ENCODE results near the gene SLC6A3. TPM values are rescaled to one million over a fixed set of nuclear protein-coding genes. Genes with fewer than 3 reads are reported as not detected.

The SLC6A3 gene
- total RNA-seq, 5 donors from 2014 or later (not counting 1 experiment from before 2014, with no cell fraction given): 0.22 TPM; not detected in 4

- Mint-ChIP-seq H3K4me1 (no peaks in the 10 kb centered on the region), H3K9me3 (no peaks in the 10 kb centered on the region), H3K27ac (no peak overlapping the region), H3K27me3 (no peaks in the 10 kb centered on the region), H3K4me3 (no peak overlapping the region), H3K36me3 (peaks cover 36% of the 10 kb centered on the region)
- Histone ChIP-seq H3K4me1 (ENCODE audit: control insufficient read depth in 1 of 2, extremely low read depth in 1 of 2, insufficient read depth in 2 of 2, low read length in 2 of 2) (no peaks in the 10 kb centered on the region), H3K36me3 (ENCODE audit: control insufficient read depth in 2 of 2, extremely low read depth in 1 of 2, insufficient read depth in 1 of 2, low read length in 1 of 2) (peaks cover 15 to 49% of the 10 kb centered on the region in 2 donors), H3K27ac (ENCODE audit: low read length) (no peak overlapping the region), H3K4me3 (ENCODE audit: control insufficient read depth in 1 of 2, extremely low read depth in 1 of 2, low read length in 1 of 2) (no peak overlapping the region), H3K9me3 (no peaks in the 10 kb centered on the region), H3K27me3 (replicated peaks in 1 of 2; ENCODE audit: control insufficient read depth in 2 of 2, extremely low read depth in 1 of 2, insufficient read depth in 2 of 2, low read length in 1 of 2) (no peaks in the 10 kb centered on the region)
- ChIA-PET POLR2A (no interaction called here), CTCF (no interaction called here)
- WGBS (ENCODE audit: insufficient coverage): 100% methylated on average over 12 of the region's 30 CpGs
- ATAC-seq (replicated peaks in 1 of 4): no peak
- DNase-seq: peak in 1 of 35 experiments; percentile 13
Measured at GRCh38 chr5:1465966-1466471, 20.8 kb upstream of the SLC6A3 start.

- peaks cover 43% of the 10 kb centered on the region for H3K36me3 Mint-ChIP-seq
- H3K9me3 ChIP-seq: no peaks in the 10 kb centered on the region
Measured at GRCh38 chr5:1465117-1465516, 19.9 kb upstream of the SLC6A3 start.

GRCh38 chr5:1464511-1464910, 19.3 kb upstream of the SLC6A3 start:
- peaks cover 46% of the 10 kb centered on the region for H3K36me3 Mint-ChIP-seq
- peaks cover 6 to 51% of the 10 kb centered on the region in 2 donors for H3K36me3 ChIP-seq (ENCODE audit: control insufficient read depth in 2 of 2, extremely low read depth in 1 of 2, insufficient read depth in 1 of 2, low read length in 1 of 2)
- H3K27me3 Mint-ChIP-seq: no peaks in the 10 kb centered on the region
- H3K9me3 Mint-ChIP-seq: no peaks in the 10 kb centered on the region
- no peak for DNase-seq
- WGBS (ENCODE audit: insufficient coverage): 93% methylated on average over 18 of the region's 18 CpGs
- no peak overlapping the region for H3K4me3 Mint-ChIP-seq
- H3K4me1 ChIP-seq (ENCODE audit: control insufficient read depth in 1 of 2, extremely low read depth in 1 of 2, insufficient read depth in 2 of 2, low read length in 2 of 2): no peaks in the 10 kb centered on the region
- no peak for ATAC-seq (replicated peaks in 1 of 4)
- POLR2A ChIA-PET: no interaction called here
- CTCF ChIA-PET: no interaction called here
- no peak overlapping the region for H3K27ac Mint-ChIP-seq
- H3K4me1 Mint-ChIP-seq: no peaks in the 10 kb centered on the region
- no peaks in the 10 kb centered on the region for H3K27me3 ChIP-seq (replicated peaks in 1 of 2; ENCODE audit: control insufficient read depth in 2 of 2, extremely low read depth in 1 of 2, insufficient read depth in 2 of 2, low read length in 1 of 2)
- no peak overlapping the region for H3K4me3 ChIP-seq (ENCODE audit: control insufficient read depth in 1 of 2, extremely low read depth in 1 of 2, low read length in 1 of 2)
- H3K9me3 ChIP-seq: no peaks in the 10 kb centered on the region
- no peak overlapping the region for H3K27ac ChIP-seq (ENCODE audit: low read length)

More at GRCh38 chr5:1465117-1465516, 19.9 kb upstream of the SLC6A3 start:
- ChIA-PET POLR2A (no interaction called here), CTCF (no interaction called here)
- Mint-ChIP-seq H3K4me1 (no peaks in the 10 kb centered on the region), H3K27me3 (no peaks in the 10 kb centered on the region), H3K9me3 (no peaks in the 10 kb centered on the region), H3K27ac (no peak overlapping the region), H3K4me3 (no peak overlapping the region)
- DNase-seq: no peak
- no peak for ATAC-seq (replicated peaks in 1 of 4)
- WGBS (ENCODE audit: insufficient coverage): 97% methylated on average over 22 of the region's 22 CpGs
- H3K27ac ChIP-seq (ENCODE audit: low read length): no peak overlapping the region
- H3K4me3 ChIP-seq (ENCODE audit: control insufficient read depth in 1 of 2, extremely low read depth in 1 of 2, low read length in 1 of 2): no peak overlapping the region
- H3K4me1 ChIP-seq (ENCODE audit: control insufficient read depth in 1 of 2, extremely low read depth in 1 of 2, insufficient read depth in 2 of 2, low read length in 2 of 2): no peaks in the 10 kb centered on the region
- H3K27me3 ChIP-seq (replicated peaks in 1 of 2; ENCODE audit: control insufficient read depth in 2 of 2, extremely low read depth in 1 of 2, insufficient read depth in 2 of 2, low read length in 1 of 2): no peaks in the 10 kb centered on the region
- H3K36me3 ChIP-seq (ENCODE audit: control insufficient read depth in 2 of 2, extremely low read depth in 1 of 2, insufficient read depth in 1 of 2, low read length in 1 of 2): peaks cover 11 to 50% of the 10 kb centered on the region in 2 donors

- Mint-ChIP-seq H3K36me3 (peaks cover 46% of the 10 kb centered on the region), H3K4me3 (no peak overlapping the region), H3K4me1 (no peaks in the 10 kb centered on the region), H3K9me3 (no peaks in the 10 kb centered on the region), H3K27ac (no peak overlapping the region), H3K27me3 (no peaks in the 10 kb centered on the region)
- no peak overlapping the region for H3K4me3 ChIP-seq (ENCODE audit: control insufficient read depth in 1 of 2, extremely low read depth in 1 of 2, low read length in 1 of 2)
- no peaks in the 10 kb centered on the region for H3K9me3 ChIP-seq
- ATAC-seq (replicated peaks in 1 of 4): no peak
- H3K27me3 ChIP-seq (replicated peaks in 1 of 2; ENCODE audit: control insufficient read depth in 2 of 2, extremely low read depth in 1 of 2, insufficient read depth in 2 of 2, low read length in 1 of 2): no peaks in the 10 kb centered on the region
- POLR2A ChIA-PET: no interaction called here
- H3K27ac ChIP-seq (ENCODE audit: low read length): no peak overlapping the region
- H3K4me1 ChIP-seq (ENCODE audit: control insufficient read depth in 1 of 2, extremely low read depth in 1 of 2, insufficient read depth in 2 of 2, low read length in 2 of 2): no peaks in the 10 kb centered on the region
- WGBS (ENCODE audit: insufficient coverage): 95% methylated on average over 11 of the region's 14 CpGs
- no peak for DNase-seq
- CTCF ChIA-PET: no interaction called here
- peaks cover 6 to 51% of the 10 kb centered on the region in 2 donors for H3K36me3 ChIP-seq (ENCODE audit: control insufficient read depth in 2 of 2, extremely low read depth in 1 of 2, insufficient read depth in 1 of 2, low read length in 1 of 2)
Measured at GRCh38 chr5:1464096-1464446, 18.8 kb upstream of the SLC6A3 start.

GRCh38 chr5:1463326-1464095, 18.3 kb upstream of the SLC6A3 start:
- Mint-ChIP-seq H3K4me3 (no peak overlapping the region), H3K36me3 (peaks cover 46% of the 10 kb centered on the region), H3K27ac (no peak overlapping the region), H3K27me3 (no peaks in the 10 kb centered on the region), H3K4me1 (no peaks in the 10 kb centered on the region), H3K9me3 (no peaks in the 10 kb centered on the region)
- H3K4me3 ChIP-seq (ENCODE audit: control insufficient read depth in 1 of 2, extremely low read depth in 1 of 2, low read length in 1 of 2): no peak overlapping the region
- no peaks in the 10 kb centered on the region for H3K9me3 ChIP-seq
- H3K27me3 ChIP-seq (replicated peaks in 1 of 2; ENCODE audit: control insufficient read depth in 2 of 2, extremely low read depth in 1 of 2, insufficient read depth in 2 of 2, low read length in 1 of 2): no peaks in the 10 kb centered on the region
- no peaks in the 10 kb centered on the region for H3K4me1 ChIP-seq (ENCODE audit: control insufficient read depth in 1 of 2, extremely low read depth in 1 of 2, insufficient read depth in 2 of 2, low read length in 2 of 2)
- H3K27ac ChIP-seq (ENCODE audit: low read length): no peak overlapping the region
- DNase-seq: peak in 1 of 35 experiments; percentile 22
- WGBS (ENCODE audit: insufficient coverage): 98% methylated on average over 37 of the region's 46 CpGs
- CTCF ChIA-PET: no interaction called here
- ATAC-seq (replicated peaks in 1 of 4): no peak
- H3K36me3 ChIP-seq (ENCODE audit: control insufficient read depth in 2 of 2, extremely low read depth in 1 of 2, insufficient read depth in 1 of 2, low read length in 1 of 2): peaks cover 6 to 51% of the 10 kb centered on the region in 2 donors
- POLR2A ChIA-PET: interaction anchor here in 1 of 2 donors (0.5 kb wide), 1 partner anchor 14 kb away, joined by 3 read pairs; no protein-coding TSS in a partner anchor

- Histone ChIP-seq H3K27ac (ENCODE audit: low read length) (no peak overlapping the region), H3K4me3 (ENCODE audit: control insufficient read depth in 1 of 2, extremely low read depth in 1 of 2, low read length in 1 of 2) (no peak overlapping the region), H3K36me3 (ENCODE audit: control insufficient read depth in 2 of 2, extremely low read depth in 1 of 2, insufficient read depth in 1 of 2, low read length in 1 of 2) (peaks cover 6 to 47% of the 10 kb centered on the region in 2 donors), H3K9me3 (no peaks in the 10 kb centered on the region), H3K27me3 (replicated peaks in 1 of 2; ENCODE audit: control insufficient read depth in 2 of 2, extremely low read depth in 1 of 2, insufficient read depth in 2 of 2, low read length in 1 of 2) (no peaks in the 10 kb centered on the region), H3K4me1 (ENCODE audit: control insufficient read depth in 1 of 2, extremely low read depth in 1 of 2, insufficient read depth in 2 of 2, low read length in 2 of 2) (no peaks in the 10 kb centered on the region)
- CTCF ChIA-PET: no interaction called here
- ATAC-seq (replicated peaks in 1 of 4) (no peak), DNase-seq (no peak)
- no peak overlapping the region for H3K27ac Mint-ChIP-seq
- WGBS (ENCODE audit: insufficient coverage): 94% methylated on average over 20 of the region's 20 CpGs
- H3K4me1 Mint-ChIP-seq: no peaks in the 10 kb centered on the region
- no peaks in the 10 kb centered on the region for H3K9me3 Mint-ChIP-seq
- peaks cover 42% of the 10 kb centered on the region for H3K36me3 Mint-ChIP-seq
- no peaks in the 10 kb centered on the region for H3K27me3 Mint-ChIP-seq
- POLR2A ChIA-PET: no interaction called here
- no peak overlapping the region for H3K4me3 Mint-ChIP-seq
Measured at GRCh38 chr5:1462358-1462757, 17.1 kb upstream of the SLC6A3 start.
